Endothelial cell of hepatic sinusoid (primary cell): ENCODE results near the gene TUBA3D.
"Not testable (repeated sequence)": the region's sequence is repeated elsewhere in the genome, so short reads cannot be mapped to it uniquely, and the experiment has no call there.

Experiments
- in situ Hi-C: cut with HindIII; loops from 2 replicates; pipeline ENCODE4 v1.10.0; 2017; ENCODE audit warnings: low sequenced_read_pairs

TUBA3D gene

GRCh38 chr2:131531547-131532185, 55.7 kb downstream of the TUBA3D start:
- in situ Hi-C loops = not testable (repeated sequence)
